ENCODE results near the gene SLCO2B1. TPM values are rescaled to one million over a fixed set of nuclear protein-coding genes. Genes with fewer than 3 reads are reported as not detected.
A peak's percentile ranks its signal among the peaks of the same experiment; 100 is the strongest.

Gene SLCO2B1
- total and polyA plus RNA-seq, 2 experiments from 2014 or later = not detected

- H3K27ac ChIP-seq (ENCODE audit: low read depth) = no peak overlapping the region
- peaks cover 7% of the 10 kb centered on the region for H3K4me1 ChIP-seq (ENCODE audit: insufficient read depth)
- no peak for DNase-seq (ENCODE audit: low spot score)
- peak overlapping the region; percentile 6 for H3K4me2 ChIP-seq
- no peaks in the 10 kb centered on the region for H3K36me3 Mint-ChIP-seq (ENCODE audit: low read depth)
- TF ChIP-seq CREB1 (CRISPR knock-in tag; IDR thresholded peaks at IDR 0.05; ENCODE audit: low read depth) = no peak
- no peak for TF ChIP-seq ZNF462 (CRISPR knock-in tag; IDR thresholded peaks at IDR 0.05)
- TF ChIP-seq ZNF331 (CRISPR knock-in tag; IDR thresholded peaks at IDR 0.05; ENCODE audit: low read depth) = no peak
- TF ChIP-seq NANOG (IDR thresholded peaks at IDR 0.05; ENCODE audit: borderline replicate concordance) = no peak
- TF ChIP-seq STAT1 (IDR thresholded peaks at IDR 0.05; ENCODE audit: unreplicated experiment) = no peak
- TF ChIP-seq REST (IDR thresholded peaks at IDR 0.05; ENCODE audit: unreplicated experiment) = no peak
- no peak for TF ChIP-seq ETS1 (IDR thresholded peaks at IDR 0.05)
- no peak for TF ChIP-seq JUNB (IDR thresholded peaks at IDR 0.05; ENCODE audit: unreplicated experiment)
- no peak for TF ChIP-seq ZNF114 (CRISPR knock-in tag; IDR thresholded peaks at IDR 0.05)
- TF ChIP-seq EZH2phosphoT487 (IDR thresholded peaks at IDR 0.05; ENCODE audit: unreplicated experiment) = no peak
- TF ChIP-seq CTCF (conservative IDR thresholded peaks at IDR 0.05; ENCODE audit: low read depth in 2 of 2) = no peak
- no peak for TF ChIP-seq EZH2 (IDR thresholded peaks at IDR 0.05; ENCODE audit: low read depth, unreplicated experiment)
- TF ChIP-seq POLR2AphosphoS5 (IDR thresholded peaks at IDR 0.05; ENCODE audit: low read depth) = no peak
- ATAC-seq = no peak
- no peaks in the 10 kb centered on the region for H3K79me2 ChIP-seq (replicated peaks; ENCODE audit: insufficient read depth)
- H3K4me3 ChIP-seq = no peak overlapping the region
- H2AFZ ChIP-seq = no peak overlapping the region
- no peaks in the 10 kb centered on the region for H3F3A ChIP-seq (replicated peaks; ENCODE audit: low read depth)
- H3K27me3 ChIP-seq (ENCODE audit: insufficient read depth) = no peaks in the 10 kb centered on the region
- no peaks in the 10 kb centered on the region for H3K36me3 ChIP-seq (ENCODE audit: insufficient read depth)
- no peak overlapping the region for H3K4me3 Mint-ChIP-seq
- peaks cover 12% of the 10 kb centered on the region for H3K4me1 Mint-ChIP-seq
- no peak overlapping the region for H3K27ac Mint-ChIP-seq
- peaks cover 15% of the 10 kb centered on the region for H3K27me3 Mint-ChIP-seq (ENCODE audit: insufficient read depth, low read depth, poor library complexity)
- H3K9me2 ChIP-seq (ENCODE audit: insufficient read depth) = no peaks in the 10 kb centered on the region
- H3K9me3 Mint-ChIP-seq = no peaks in the 10 kb centered on the region
- H4K20me1 ChIP-seq (replicated peaks; ENCODE audit: insufficient read depth) = no peaks in the 10 kb centered on the region
Measured at GRCh38 chr11:75202195-75202594, 51.3 kb downstream of the SLCO2B1 start.
